ENCODE data around the gene ATXN7. TPM values are rescaled to one million over a fixed set of nuclear protein-coding genes. Genes with fewer than 3 reads are reported as not detected.
A peak's percentile ranks its signal among the peaks of the same experiment; 100 is the strongest.

ATXN7 gene
- total and polyA plus RNA-seq, 5 donors, result 4.8 to 18.9 (median 11.1) TPM

GRCh38 chr3:63886858-63887257 lies 23.2 kb downstream of the ATXN7 start:
- H3K4me3 ChIP-seq (ENCODE audit: low read length), result no peak overlapping the region
- H3K27ac ChIP-seq (ENCODE audit: low read length), result no peak overlapping the region
- 46% methylated on average over 3 of the region's 3 CpGs for WGBS
- intact Hi-C loops (cut with DNase I), result no loop called here
- no peaks in the 10 kb centered on the region for H3K27me3 ChIP-seq (ENCODE audit: control insufficient read depth, insufficient read depth)
- DNase-seq (no peak), ATAC-seq (peak in 1 of 2 donors; percentile 16)
- H3K4me1 ChIP-seq (ENCODE audit: control insufficient read depth, insufficient read depth, low read length), result peaks cover 3% of the 10 kb centered on the region
- H3K9me3 ChIP-seq (ENCODE audit: control insufficient read depth, low read length), result no peaks in the 10 kb centered on the region

GRCh38 chr3:63891518-63891917 lies 27.9 kb downstream of the ATXN7 start:
- Histone ChIP-seq H3K27me3 (ENCODE audit: control insufficient read depth, insufficient read depth) (no peaks in the 10 kb centered on the region), H3K27ac (ENCODE audit: low read length) (no peak overlapping the region), H3K4me1 (ENCODE audit: control insufficient read depth, insufficient read depth, low read length) (peaks cover 5% of the 10 kb centered on the region), H3K9me3 (ENCODE audit: control insufficient read depth, low read length) (no peaks in the 10 kb centered on the region), H3K4me3 (ENCODE audit: low read length) (no peak overlapping the region)
- intact Hi-C loops (cut with DNase I), result no loop called here
- DNase-seq, result no peak
- no peak for ATAC-seq
- WGBS, result 98% methylated on average over 5 of the region's 5 CpGs

- Histone ChIP-seq H3K27me3 (ENCODE audit: control insufficient read depth, insufficient read depth) (no peaks in the 10 kb centered on the region), H3K9me3 (ENCODE audit: control insufficient read depth, low read length) (no peaks in the 10 kb centered on the region), H3K4me1 (ENCODE audit: control insufficient read depth, insufficient read depth, low read length) (peaks cover 2% of the 10 kb centered on the region), H3K4me3 (ENCODE audit: low read length) (no peak overlapping the region), H3K27ac (ENCODE audit: low read length) (no peak overlapping the region)
- WGBS, result 97% methylated on average over 1 of the region's 1 CpG
- no peak for DNase-seq
- ATAC-seq, result no peak
- intact Hi-C loops (cut with DNase I), result no loop called here
Observed at GRCh38 chr3:63892773-63893352, 29.2 kb downstream of the ATXN7 start.

GRCh38 chr3:63895422-63896189 lies 31.9 kb downstream of the ATXN7 start:
- ATAC-seq, result no peak
- peaks cover 2% of the 10 kb centered on the region for H3K4me1 ChIP-seq (ENCODE audit: control insufficient read depth, insufficient read depth, low read length)
- H3K9me3 ChIP-seq (ENCODE audit: control insufficient read depth, low read length), result no peaks in the 10 kb centered on the region
- no peak overlapping the region for H3K27ac ChIP-seq (ENCODE audit: low read length)
- no peak overlapping the region for H3K4me3 ChIP-seq (ENCODE audit: low read length)
- no peaks in the 10 kb centered on the region for H3K27me3 ChIP-seq (ENCODE audit: control insufficient read depth, insufficient read depth)
- no peak for DNase-seq
- intact Hi-C loops (cut with DNase I), result no loop called here
- WGBS, result 60% methylated on average over 5 of the region's 5 CpGs

- DNase-seq (no peak), ATAC-seq (no peak)
- Histone ChIP-seq H3K4me3 (ENCODE audit: low read length) (no peak overlapping the region), H3K9me3 (ENCODE audit: control insufficient read depth, low read length) (no peaks in the 10 kb centered on the region), H3K4me1 (ENCODE audit: control insufficient read depth, insufficient read depth, low read length) (peaks cover 2% of the 10 kb centered on the region), H3K27ac (ENCODE audit: low read length) (no peak overlapping the region), H3K27me3 (ENCODE audit: control insufficient read depth, insufficient read depth) (no peaks in the 10 kb centered on the region)
- 73% methylated on average over 1 of the region's 1 CpG for WGBS
- intact Hi-C loops (cut with DNase I), result no loop called here
Observed at GRCh38 chr3:63896332-63897030, 32.8 kb downstream of the ATXN7 start.

GRCh38 chr3:63900010-63900409 lies 36.3 kb downstream of the ATXN7 start:
- no peak overlapping the region for H3K27ac ChIP-seq (ENCODE audit: low read length)
- H3K4me1 ChIP-seq (ENCODE audit: control insufficient read depth, insufficient read depth, low read length), result peaks cover 2% of the 10 kb centered on the region
- no peaks in the 10 kb centered on the region for H3K27me3 ChIP-seq (ENCODE audit: control insufficient read depth, insufficient read depth)
- no peak overlapping the region for H3K4me3 ChIP-seq (ENCODE audit: low read length)
- ATAC-seq (no peak), DNase-seq (no peak)
- WGBS, result 95% methylated on average over 5 of the region's 5 CpGs
- H3K9me3 ChIP-seq (ENCODE audit: control insufficient read depth, low read length), result no peaks in the 10 kb centered on the region
- intact Hi-C loops (cut with DNase I), result no loop called here

- no peak for DNase-seq
Observed at GRCh38 chr3:63900459-63900858, 36.8 kb downstream of the ATXN7 start.

GRCh38 chr3:63905731-63906620 lies 42.3 kb downstream of the ATXN7 start:
- H3K27ac ChIP-seq (ENCODE audit: low read length), result no peak overlapping the region
- H3K4me1 ChIP-seq (ENCODE audit: control insufficient read depth, insufficient read depth, low read length), result no peaks in the 10 kb centered on the region
- WGBS, result 96% methylated on average over 4 of the region's 4 CpGs
- H3K27me3 ChIP-seq (ENCODE audit: control insufficient read depth, insufficient read depth), result no peaks in the 10 kb centered on the region
- H3K4me3 ChIP-seq (ENCODE audit: low read length), result no peak overlapping the region
- no peak for ATAC-seq
- no peaks in the 10 kb centered on the region for H3K9me3 ChIP-seq (ENCODE audit: control insufficient read depth, low read length)
- no peak for DNase-seq
- intact Hi-C loops (cut with DNase I), result no loop called here

More at GRCh38 chr3:63900459-63900858, 36.8 kb downstream of the ATXN7 start:
- peak in 1 of 2 donors; percentile 48 for ATAC-seq
- WGBS, result 32% methylated on average over 2 of the region's 2 CpGs
- peaks cover under 1% of the 10 kb centered on the region for H3K4me1 ChIP-seq (ENCODE audit: control insufficient read depth, insufficient read depth, low read length)
- H3K4me3 ChIP-seq (ENCODE audit: low read length), result no peak overlapping the region
- intact Hi-C loops (cut with DNase I), result no loop called here
- H3K27me3 ChIP-seq (ENCODE audit: control insufficient read depth, insufficient read depth), result no peaks in the 10 kb centered on the region
- H3K9me3 ChIP-seq (ENCODE audit: control insufficient read depth, low read length), result no peaks in the 10 kb centered on the region
- no peak overlapping the region for H3K27ac ChIP-seq (ENCODE audit: low read length)

- H3K4me3 ChIP-seq (ENCODE audit: low read length), result no peak overlapping the region
- H3K4me1 ChIP-seq (ENCODE audit: control insufficient read depth, insufficient read depth, low read length), result no peaks in the 10 kb centered on the region
- intact Hi-C loops (cut with DNase I), result no loop called here
- WGBS, result 36% methylated on average over 2 of the region's 2 CpGs
- H3K27ac ChIP-seq (ENCODE audit: low read length), result no peak overlapping the region
- ATAC-seq, result no peak
- no peaks in the 10 kb centered on the region for H3K27me3 ChIP-seq (ENCODE audit: control insufficient read depth, insufficient read depth)
- no peak for DNase-seq
- H3K9me3 ChIP-seq (ENCODE audit: control insufficient read depth, low read length), result no peaks in the 10 kb centered on the region
Observed at GRCh38 chr3:63908081-63908736, 44.5 kb downstream of the ATXN7 start.

- ATAC-seq, result no peak
- WGBS, result 72% methylated on average over 1 of the region's 1 CpG
- intact Hi-C loops (cut with DNase I), result no loop called here
- H3K4me3 ChIP-seq (ENCODE audit: low read length), result no peak overlapping the region
- no peak overlapping the region for H3K27ac ChIP-seq (ENCODE audit: low read length)
- no peaks in the 10 kb centered on the region for H3K27me3 ChIP-seq (ENCODE audit: control insufficient read depth, insufficient read depth)
- no peaks in the 10 kb centered on the region for H3K9me3 ChIP-seq (ENCODE audit: control insufficient read depth, low read length)
- H3K4me1 ChIP-seq (ENCODE audit: control insufficient read depth, insufficient read depth, low read length), result no peaks in the 10 kb centered on the region
- no peak for DNase-seq
Observed at GRCh38 chr3:63908776-63909175, 45.1 kb downstream of the ATXN7 start.

Data from right cardiac atrium (tissue), 5 donors.